ENCODE results near the gene RFC2. TPM values are rescaled to one million over a fixed set of nuclear protein-coding genes. Genes with fewer than 3 reads are reported as not detected.

Gene RFC2
- total and polyA plus RNA-seq, 10 of the 15 experiments (the other 5 are each of a cell fraction or from before 2014, with no cell fraction given) = 25.8 to 145 (median 90.9) TPM

DNA sequence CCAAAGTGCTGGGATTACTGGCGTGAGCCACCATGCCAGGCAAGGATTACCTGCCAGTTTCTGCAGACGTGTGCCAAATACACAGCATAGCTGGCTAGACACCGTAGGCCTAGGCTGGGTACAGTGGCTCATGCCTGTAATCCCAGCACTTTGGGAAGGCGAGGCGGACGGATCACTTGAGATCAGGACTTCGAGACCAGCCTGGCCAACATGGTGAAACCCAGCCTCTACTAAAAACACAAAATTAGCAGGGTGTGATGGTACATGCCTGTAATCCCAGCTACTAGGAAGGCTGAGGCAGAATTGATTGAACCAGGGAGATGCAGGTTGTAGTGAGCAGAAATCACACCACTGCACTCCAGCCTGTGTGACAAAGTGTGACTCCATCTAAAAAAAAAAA, 868 bp downstream of the RFC2 start:
- Histone ChIP-seq H3K27ac (ENCODE audit: control insufficient read depth, insufficient read depth) (peak overlapping the region; percentile 88), H3K27me3 (replicated peaks in 1 of 2; ENCODE audit: control insufficient read depth in 2 of 2, insufficient read depth in 2 of 2, low read length in 1 of 2) (no peaks in the 10 kb centered on the region), H3K4me3 (peak overlapping the region; percentile 86), H3K4me2 (ENCODE audit: control insufficient read depth, insufficient read depth) (peak overlapping the region; percentile 65), H3K36me3 (ENCODE audit: control insufficient read depth in 2 of 2, insufficient read depth in 2 of 2, low read length in 1 of 2) (peaks cover 12 to 21% of the 10 kb centered on the region in 2 experiments), H2AFZ (ENCODE audit: control insufficient read depth, low read depth, low read length) (no peak overlapping the region), H3K4me1 (ENCODE audit: control insufficient read depth, insufficient read depth, low read length) (peaks cover 36% of the 10 kb centered on the region), H3K9me3 (replicated peaks; ENCODE audit: control insufficient read depth, insufficient read depth, low read length) (no peaks in the 10 kb centered on the region), H3K9ac (ENCODE audit: control insufficient read depth, insufficient read depth, low read length) (peak overlapping the region; percentile 90), H4K20me1 (ENCODE audit: control insufficient read depth, insufficient read depth) (no peaks in the 10 kb centered on the region), H3K79me2 (ENCODE audit: control insufficient read depth, insufficient read depth, low read length) (peaks cover 32% of the 10 kb centered on the region)
- 0 out of 3 replicates have a peak, but pooled peaks have one; percentile 1 for ATAC-seq
- TF ChIP-seq, protein P1, sequence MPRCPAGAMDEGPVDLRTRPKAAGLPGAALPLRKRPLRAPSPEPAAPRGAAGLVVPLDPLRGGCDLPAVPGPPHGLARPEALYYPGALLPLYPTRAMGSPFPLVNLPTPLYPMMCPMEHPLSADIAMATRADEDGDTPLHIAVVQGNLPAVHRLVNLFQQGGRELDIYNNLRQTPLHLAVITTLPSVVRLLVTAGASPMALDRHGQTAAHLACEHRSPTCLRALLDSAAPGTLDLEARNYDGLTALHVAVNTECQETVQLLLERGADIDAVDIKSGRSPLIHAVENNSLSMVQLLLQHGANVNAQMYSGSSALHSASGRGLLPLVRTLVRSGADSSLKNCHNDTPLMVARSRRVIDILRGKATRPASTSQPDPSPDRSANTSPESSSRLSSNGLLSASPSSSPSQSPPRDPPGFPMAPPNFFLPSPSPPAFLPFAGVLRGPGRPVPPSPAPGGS (IDR thresholded peaks at IDR 0.05; ENCODE audit: borderline replicate concordance, insufficient read depth, low read depth, low read length, poor library complexity, severe bottlenecking) = no peak
- TF ChIP-seq HDGF (IDR thresholded peaks at IDR 0.05) (0 out of 2 replicates have a peak, but pooled peaks have one; percentile 21), ZNF207 (IDR thresholded peaks at IDR 0.05; ENCODE audit: borderline replicate concordance) (no peak), PAX5 (IDR thresholded peaks at IDR 0.05; ENCODE audit: borderline replicate concordance, low read depth, low read length) (no peak), POLR2A (IDR thresholded peaks at IDR 0.05; ENCODE audit: low read depth, low read length) (0 out of 2 replicates have a peak, but pooled peaks have one; percentile 33), ATF7 (IDR thresholded peaks at IDR 0.05; ENCODE audit: low read depth) (0 out of 2 replicates have a peak, but pooled peaks have one; percentile 3)
- ChIA-PET RAD21 (ENCODE audit: unreplicated experiment) (interaction anchor here (1.1 to 1.8 kb wide), 5 partner anchors 31 to 47 kb away, joined by 3 to 6 read pairs (median 5); partner anchors contain the start of gene CLIP2), SMC1A (ENCODE audit: uncharacterized antibody, unreplicated experiment) (interaction anchor here (0.6 to 2.6 kb wide), 13 partner anchors 11 to 147 kb away, joined by 3 to 9 read pairs (median 5); no protein-coding TSS in a partner anchor), CTCF (interaction anchor here (0.7 to 2.0 kb wide), 4 partner anchors 22 to 151 kb away, joined by 6 to 13 read pairs (median 9); no protein-coding TSS in a partner anchor), POLR2A (interaction anchor here (0.7 to 1.7 kb wide), 4 partner anchors 11 to 39 kb away, joined by 3 to 7 read pairs (median 5); no protein-coding TSS in a partner anchor)
- BruUV-seq (replicated peaks) = no TSS peak
- 9% methylated on average over 7 of the region's 7 CpGs for WGBS (ENCODE audit: insufficient coverage, insufficient replicate concordance, low lambda C conversion rate, missing lambda C conversion rate)
- no peak for DNase-seq (ENCODE audit: low read depth, low spot score)
- no peak for FAIRE-seq
- in situ Hi-C loops (cut with MboI) = no loop called here
- intact Hi-C loops (cut with micrococcal nuclease; ENCODE audit: unreplicated experiment) = loop anchor here (5.0 kb wide), 1 partner anchor 36 kb away; no protein-coding TSS in a partner anchor
